Measurements from ENCODE around the gene FOXM1. TPM values are rescaled to one million over a fixed set of nuclear protein-coding genes. Genes with fewer than 3 reads are reported as not detected.

FOXM1 gene
- total RNA-seq, 1 donor from 2014 or later, result 1.1 TPM

DNA sequence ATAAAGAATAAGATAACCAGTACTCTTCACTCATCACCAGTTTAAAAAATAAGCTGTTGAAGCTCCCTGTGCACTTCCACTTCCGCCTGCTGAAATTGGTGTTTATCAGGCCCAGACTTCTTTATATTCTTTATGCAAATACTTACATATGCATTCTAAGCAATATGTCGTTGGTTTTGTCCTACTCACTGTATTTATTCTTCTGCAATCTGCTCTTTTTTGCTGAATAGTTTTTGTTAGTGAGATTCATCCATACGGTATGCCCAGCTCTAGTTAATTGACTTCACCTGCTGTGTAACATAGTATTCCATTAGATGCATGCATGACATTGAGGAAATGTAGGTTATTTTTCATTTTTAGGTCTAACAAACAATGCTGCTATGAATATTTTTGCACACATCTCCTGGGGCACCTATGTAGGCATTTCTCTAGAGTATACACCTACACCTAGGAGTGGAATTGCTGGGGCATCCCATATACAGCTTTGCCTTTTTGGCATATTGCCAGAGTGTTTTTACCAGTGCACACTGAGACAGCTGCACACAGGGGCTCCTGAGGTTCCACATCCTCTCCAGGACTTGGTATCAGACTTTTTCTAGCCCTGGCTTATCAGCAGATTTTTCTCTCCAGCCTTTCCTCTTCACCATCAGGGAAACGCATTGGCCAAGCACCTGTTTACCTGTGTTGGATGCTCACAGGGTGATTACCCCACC, 41.1 kb downstream of the FOXM1 start:
- DNase-seq, result no peak

DNA sequence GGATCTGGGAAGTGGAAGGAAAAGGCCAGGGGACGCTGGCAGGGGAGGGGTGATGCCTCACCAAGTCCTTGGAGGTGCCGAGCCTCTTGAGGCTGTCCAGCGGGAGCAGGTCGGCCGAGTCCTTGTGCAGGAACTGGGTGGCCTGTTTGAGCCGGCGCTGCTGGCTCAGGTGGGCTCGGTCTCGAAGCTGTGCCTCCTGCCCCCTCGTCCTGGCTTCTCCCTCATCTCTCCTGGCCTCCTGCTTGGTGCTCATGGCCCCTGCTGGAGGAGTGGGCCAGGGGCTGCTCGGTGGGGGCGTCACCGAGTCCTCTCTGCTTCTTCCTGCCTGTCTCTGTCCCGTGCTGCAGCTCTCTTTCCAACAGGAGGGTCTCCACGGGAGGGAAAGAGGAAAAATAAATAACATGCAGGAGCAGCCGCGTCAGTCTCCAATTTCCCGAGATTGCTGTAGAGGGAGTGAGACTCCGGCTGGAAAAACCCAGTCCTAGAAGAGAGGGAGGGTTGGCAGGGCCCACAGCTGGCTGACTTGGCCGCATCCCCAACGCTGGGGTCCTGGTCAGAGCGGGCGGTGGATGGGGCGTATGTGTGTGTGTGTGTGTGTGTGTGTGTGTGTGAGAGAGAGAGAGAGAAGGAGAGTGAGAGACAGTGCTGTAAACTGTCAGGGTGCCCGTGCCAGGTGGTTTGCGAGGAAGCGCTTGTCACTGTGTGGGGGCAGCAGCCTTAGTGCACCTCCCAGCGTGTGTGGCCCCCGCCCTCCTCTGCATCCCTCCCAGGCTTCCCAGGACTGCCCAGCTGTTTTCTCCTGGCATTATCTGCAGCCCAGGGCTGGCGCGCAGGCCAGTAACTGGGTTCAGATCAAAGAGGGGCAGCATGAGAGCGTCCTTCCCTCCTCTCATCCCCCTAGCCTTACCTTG, 42.1 kb downstream of the FOXM1 start, which contains the start of gene NRIP2:
Gene NRIP2, minus strand, starts transcription at position 455 of the 911 bp plus-strand sequence. Its CDS starts 52 bp downstream, at position 403.
- DNase-seq, result peak; percentile 57

DNA sequence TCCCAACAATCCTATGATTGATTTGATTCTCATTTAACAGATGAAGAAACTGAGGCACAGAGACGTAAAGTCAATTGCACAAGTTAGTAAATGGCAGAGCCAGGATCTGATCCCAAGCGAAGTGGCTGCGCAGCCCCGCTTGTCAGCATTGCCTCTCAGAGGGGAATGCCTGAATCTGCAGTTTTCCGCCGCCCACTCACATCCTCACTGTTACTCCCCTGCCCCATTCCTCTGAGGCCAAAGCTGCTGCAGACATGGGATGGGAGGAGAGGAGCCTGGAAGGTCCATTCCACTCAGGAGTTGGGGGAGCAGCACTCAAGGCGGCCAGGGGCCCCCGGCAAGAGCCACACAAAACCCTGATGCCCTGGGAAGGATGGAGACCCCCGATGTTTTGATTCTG, 43.2 kb downstream of the FOXM1 start:
- no peak for DNase-seq

DNA sequence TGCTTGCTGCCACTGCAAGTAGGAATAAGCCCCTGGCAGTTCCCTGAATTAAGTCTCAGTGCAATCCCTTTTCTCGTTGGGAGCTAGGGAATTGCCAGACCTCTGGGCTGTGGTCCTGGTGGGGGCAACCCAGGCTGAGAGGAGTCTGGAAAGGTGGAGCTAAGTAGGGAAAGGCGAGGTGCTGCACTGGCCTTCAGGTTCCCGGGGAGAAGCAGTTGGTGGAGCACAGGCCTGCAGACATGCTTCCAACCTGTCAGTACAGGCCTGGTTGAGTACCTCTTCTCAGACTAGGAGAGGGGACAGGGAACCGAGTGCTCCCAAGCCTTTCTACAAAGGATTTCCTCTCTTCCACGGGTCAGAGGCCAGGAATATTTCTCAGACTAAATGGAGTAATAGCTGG, 43.6 kb downstream of the FOXM1 start:
- no peak for DNase-seq

DNA sequence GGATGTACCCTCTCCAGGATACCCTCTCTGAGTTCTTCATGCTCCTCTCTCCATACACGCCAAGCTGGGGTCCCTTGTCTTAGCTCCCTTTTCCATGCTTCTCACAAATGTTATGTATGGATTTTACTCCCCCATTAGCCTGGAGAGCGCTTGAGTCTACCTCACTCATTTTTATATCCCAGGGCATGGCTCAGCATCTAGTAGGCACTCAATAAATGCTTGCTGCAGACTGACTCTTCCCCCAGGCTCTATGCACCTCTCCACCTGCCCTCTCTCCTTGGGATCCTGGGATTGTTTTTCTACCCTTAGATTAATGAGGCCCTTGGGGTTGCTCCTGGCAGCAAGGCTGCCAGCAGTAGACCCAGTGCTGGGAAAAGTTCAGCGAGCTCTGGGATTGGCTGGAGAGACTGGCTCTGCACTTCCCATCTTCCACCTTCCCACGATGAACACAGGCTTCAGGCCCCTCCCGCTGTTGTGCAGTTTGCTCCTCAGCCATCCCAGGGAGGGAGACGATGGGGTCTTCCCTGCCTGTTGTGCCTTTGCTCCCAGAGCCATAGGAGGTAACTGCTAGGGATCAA, 44.3 kb downstream of the FOXM1 start:
- DNase-seq, result no peak

DNA sequence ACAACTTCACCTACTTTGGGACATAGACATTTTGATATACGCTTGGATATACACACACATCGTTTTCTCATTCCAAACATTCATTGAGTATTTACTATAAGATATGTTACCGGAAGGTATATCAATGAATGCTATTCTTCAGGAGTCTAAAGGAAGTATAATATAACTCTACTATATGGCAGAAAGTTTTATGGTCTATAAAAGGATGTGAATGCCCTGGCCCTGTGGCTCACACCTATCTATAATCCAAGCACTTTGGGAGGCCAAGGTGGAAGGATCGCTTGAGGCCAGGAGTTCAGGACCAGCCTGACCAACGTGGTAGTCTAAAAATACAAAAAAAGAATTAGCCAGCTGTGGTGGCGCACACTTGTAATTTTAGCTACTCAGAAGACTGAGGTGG, 47.7 kb downstream of the FOXM1 start:
- no peak for DNase-seq

DNA sequence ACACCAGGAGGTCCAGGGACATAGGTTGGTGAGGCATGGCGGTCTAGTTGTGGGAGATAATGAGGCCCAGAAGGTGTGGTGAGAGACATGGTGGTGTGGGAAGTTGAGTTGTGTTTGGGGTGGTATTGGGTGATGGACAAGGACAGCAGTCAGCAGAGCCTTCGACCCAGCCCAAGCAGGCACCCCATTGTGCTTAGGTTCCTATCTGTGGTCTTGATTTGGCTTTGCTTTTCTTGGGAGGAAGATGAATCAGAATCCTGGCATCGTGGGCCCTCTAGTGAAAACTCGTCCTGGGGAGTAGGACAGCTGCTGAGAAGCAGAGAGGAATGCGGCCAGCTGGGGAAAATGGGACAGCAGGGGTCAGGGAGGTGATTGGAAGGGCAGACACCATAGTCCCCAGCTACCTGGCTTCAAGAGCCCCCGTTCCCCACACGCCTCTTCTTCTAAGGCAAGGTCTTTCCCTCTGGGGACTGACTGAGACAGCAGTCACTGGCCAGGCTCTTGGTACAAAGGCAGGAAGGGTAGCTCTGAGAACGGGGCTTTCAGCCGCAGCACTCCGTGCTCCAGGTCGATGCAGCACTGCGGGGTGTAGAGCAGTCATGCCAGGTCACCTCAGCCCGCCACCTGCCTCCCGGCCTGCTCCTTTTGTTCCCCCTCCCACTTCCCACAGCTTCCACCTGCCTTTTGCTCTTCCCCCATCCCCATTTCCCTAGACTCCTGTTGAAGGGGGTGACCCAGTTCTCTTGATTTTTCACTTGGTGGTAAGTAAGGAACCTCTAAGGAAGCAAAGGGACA, 50.1 kb downstream of the FOXM1 start:
- DNase-seq, result no peak

DNA sequence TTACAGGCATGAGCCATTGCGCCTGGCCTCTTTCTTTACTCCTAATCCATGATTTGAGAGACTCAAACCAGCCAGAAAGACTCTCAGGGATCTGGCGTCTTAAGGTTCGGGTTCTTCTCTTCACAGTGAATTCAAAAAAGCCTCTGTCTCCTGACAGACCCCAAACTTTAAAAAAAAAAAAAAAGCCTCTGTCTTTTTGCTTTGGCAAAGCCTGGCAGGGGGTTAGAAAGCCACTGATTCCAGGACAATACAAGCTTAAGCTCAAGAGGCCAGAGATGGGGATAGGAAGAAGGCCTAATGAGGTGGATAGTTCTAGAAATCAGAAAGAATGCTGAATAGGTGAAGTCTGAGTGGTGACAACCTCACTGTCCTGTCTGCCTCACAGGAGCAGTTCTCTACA, 50.9 kb downstream of the FOXM1 start:
- no peak for DNase-seq

DNA sequence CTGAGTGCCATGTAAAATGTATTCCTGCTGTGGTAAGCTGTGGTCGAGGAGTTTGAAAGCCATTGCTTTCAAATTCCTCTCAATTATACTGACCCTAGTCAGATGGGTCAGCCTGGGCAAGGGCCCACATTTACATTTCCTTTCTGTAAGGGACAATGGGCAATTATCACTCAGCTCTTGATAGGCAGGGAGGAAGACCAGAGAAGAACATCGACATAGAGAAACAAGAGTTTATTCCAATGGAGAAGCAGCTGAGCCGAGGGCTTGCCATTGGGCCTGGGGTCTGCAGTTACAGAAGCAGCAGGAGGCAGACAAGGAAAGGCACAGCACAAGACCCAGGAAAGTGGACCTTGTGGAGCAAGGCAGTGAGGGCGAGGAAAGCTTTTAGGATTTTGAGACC, 51.8 kb downstream of the FOXM1 start:
- no peak for DNase-seq

DNA sequence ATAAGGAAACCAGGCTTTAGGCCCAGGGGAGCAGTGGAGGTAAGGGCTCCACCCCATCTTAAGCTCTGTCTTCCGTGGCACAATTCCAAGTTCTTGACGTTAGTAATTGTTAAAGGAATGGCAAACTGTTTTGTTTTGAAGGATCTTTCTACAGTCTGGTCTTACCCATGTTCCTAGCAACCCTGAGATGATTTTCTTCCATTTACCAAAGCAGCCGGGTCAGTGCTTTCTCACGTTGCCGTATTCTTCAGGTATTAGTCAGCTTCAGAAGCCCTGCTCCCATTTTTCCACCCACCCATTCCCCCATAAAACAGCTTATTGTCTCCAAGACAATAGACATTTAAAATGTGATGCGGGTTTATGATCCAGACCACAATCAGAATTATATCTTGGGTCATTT, 52.4 kb downstream of the FOXM1 start:
- DNase-seq, result no peak

DNA sequence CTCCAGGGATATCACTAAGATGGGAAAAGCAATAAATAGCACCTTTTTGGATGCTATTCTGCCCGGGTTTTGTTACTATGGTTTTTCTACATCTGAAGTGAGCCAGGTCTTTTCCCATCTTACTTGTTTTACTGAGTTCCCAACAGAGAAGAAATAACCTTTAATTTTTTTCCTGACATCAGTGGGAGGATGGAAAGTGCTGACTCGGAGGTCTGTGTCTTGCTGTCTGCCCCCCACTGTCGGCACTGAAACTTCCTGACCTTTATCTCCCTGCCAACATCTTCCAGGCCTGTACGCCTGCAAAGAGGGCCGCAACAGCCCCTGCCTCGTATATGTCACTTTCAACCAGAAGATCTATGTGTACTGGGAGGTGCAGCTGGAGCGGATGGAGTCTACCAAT, 53.5 kb downstream of the FOXM1 start:
- no peak for DNase-seq

DNA sequence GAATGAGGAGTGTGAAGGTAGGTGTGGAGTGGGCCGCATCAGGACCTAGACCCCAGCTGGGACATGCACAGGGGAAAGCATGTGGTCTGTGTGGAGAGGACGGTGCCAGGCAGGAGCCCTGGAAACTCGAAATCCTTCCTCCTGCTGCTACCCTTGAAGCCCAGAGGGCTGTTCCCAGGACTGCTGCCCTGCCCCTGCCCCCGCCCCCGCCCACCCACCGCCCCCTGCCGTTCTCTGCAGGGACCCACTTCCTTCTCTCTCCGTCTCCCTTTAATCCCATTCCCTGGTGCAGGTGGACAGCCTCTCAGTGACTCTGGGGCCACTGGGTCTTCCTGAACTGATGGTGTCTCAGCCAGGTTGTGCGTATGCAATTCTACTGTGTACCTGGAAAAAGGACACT, 56.5 kb downstream of the FOXM1 start:
- no peak for DNase-seq

DNA sequence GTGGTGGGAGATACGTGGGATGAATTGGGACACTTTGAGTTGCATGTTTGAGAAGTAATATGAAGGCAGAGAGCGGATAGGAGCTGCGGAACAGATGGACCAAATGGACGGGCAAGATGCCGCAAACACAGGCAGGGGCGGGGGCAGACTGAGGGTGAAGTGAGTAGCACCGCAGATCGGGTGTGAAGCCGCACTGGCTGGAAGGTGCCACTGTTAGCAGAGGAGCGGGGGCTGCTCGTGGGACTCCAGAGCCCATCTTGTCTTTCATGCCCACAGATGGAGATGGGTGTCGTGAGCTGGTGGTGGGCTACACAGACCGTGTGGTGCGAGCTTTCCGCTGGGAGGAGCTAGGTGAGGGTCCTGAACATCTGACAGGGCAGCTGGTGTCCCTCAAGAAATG, 57.2 kb downstream of the FOXM1 start:
- no peak for DNase-seq

DNA sequence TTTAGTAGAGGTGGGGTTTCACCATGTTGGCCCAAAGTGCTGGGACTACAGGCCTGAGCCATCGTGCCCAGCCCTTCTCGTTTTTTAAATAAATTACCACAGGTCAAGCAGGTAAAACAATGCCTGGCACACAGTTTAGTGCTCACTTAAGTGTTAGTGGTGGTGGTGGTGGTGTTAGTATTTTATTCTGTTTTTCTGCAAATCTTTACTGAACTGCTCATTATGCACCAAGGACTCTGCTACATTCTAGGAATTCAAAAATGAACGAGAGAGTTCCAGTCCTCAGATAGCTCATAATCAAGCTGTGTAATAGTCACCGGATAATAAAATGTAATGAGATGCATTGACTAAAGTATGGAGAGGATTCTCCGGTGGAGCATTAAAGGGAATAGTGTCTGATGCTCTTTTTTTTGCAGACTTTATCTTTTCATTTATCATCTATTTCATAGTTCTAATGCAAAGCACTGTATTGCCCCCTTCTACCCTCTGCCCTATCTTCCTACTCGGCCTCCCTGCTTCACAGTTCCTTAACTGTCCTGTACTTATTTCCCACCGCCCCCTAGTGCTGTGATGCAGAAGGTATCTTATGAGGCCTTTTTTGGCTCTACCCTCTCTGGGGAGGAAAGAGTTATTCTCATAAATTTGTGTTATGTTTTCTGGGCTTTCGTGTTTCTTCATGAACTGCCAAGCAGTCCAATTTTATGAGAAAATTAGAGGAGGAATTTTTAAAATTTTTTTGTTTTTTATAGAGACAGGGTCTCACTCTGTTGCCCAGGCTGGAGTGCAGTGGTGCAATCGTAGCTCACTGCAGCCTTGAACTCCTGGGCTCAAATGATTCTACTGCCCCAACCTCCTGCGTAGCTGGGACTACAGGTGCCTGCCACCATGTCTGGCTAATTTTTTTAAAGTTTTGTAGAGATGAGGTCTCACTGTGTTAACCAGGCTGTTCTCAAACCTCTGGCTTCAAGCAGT, 63.5 kb downstream of the FOXM1 start:
- DNase-seq, result no peak

DNA sequence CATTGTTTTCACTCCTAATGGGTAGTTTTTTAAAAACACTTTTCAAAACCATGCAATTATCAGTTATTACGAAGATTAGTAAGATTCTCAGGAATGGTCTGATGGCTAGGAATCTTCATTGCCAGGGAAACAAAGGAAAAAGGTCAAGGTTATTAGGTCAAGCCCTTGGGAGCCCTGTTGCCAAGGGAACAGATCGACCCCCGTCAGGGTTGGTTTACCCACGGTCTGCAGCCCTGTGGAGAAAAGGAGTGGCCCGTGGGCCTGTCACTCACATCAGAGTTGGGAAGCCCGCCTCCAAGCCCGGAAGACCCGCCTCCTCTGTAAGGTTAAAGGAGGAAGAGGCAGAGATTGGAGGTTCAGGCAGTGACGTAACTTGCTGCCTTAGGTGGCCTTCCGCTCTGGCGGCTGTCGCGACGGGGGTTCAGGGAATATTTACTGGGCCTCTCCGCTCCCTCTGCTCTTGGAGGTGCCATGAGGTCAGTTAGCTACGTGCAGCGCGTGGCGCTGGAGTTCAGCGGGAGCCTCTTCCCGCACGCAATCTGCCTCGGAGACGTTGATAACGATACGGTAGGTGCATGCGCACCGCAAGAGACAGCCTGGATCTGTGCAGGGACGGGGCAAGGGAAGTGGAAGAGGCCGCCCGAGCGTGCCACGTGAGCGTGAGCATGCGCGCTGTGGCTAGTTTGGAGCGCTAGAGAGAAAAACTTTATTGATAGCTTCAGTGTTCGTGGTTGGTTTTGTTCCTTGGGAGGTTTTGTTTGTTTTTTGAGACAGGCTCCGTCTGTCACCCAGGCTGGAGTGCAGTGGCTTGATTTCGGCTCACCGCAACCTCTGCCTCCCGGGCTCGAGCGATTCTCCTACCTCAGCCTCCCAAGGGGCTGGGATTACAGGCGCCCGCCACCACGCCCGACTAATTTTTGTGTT, 64.4 kb downstream of the FOXM1 start, which contains the start of gene ITFG2:
Gene ITFG2, plus strand, starts transcription at position 379 of the 924 bp plus-strand sequence. Its CDS starts 93 bp downstream, at position 472.
- peak; percentile 98 for DNase-seq

DNA sequence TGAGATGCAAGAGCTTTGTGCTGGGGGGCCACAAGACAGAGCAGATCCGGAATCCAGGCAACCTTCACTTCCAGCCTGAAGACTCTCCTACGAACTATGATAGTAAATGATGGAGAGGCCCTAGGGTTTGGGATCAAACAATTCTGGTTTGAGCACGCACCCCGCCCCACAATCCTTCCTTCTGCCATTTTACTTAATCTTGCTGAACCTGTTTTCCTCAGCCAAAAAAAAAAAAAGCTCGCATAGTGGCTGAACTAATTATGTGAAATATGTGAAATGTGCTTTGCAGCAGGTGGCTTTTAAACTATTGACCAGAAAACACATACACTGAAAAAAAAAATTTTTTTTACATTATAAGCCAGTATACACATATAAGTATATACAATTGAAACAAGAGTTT, 65.2 kb downstream of the FOXM1 start:
- no peak for DNase-seq
